DMS 273 (cell line): ENCODE measurements around the gene WNK4.
"Not testable (repeated sequence)": the region's sequence is repeated elsewhere in the genome, so short reads cannot be mapped to it uniquely, and the experiment has no call there.

ENCODE experiments used
- DNase-seq: peaks from one replicate; lab custom pipeline; 2025; ENCODE audit not compliant: unreplicated experiment; lab: John Stamatoyannopoulos, UW

The WNK4 gene

DNA sequence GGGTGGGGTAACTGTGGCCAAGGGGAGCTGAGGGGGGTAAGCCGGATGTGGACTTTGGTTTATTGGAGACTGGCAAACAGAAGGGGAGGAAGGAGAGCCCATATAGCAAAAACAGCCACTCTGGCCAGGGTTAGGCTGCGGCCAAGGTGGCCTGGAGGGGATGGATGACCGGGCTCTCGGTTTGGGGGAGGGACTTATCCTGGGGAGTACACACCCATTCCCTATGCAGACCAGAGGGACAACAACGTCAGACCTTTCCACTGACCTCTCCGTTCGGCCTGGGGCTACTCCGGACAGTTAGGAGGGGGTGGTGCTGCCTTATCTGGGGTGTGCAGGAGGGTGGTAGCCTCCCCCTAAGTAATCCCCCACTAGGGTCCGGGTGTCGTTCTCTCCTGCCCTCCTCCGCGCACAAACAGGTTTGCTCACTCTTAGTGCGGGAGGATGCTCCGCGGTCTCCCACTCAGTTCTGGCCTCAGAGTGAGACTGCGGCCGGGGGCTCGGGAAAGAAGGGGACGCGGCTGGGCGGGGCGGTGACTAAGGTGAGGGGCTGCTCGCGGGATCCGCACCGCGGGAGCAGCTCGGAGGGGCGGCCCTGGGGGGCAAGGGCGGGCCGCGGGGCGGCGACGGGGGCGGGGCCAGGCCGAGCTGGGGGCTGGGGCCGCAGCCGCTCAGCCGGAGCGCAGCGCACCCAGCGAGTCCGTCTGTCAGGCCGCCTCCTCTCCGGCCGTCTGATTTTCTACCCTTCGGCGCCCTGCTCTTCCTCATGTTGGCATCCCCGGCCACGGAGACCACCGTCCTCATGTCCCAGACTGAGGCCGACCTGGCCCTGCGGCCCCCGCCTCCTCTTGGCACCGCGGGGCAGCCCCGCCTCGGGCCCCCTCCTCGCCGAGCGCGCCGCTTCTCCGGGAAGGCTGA, at the start of gene WNK4:
Gene WNK4 (plus strand): TSS at position 675 of the 915 bp plus-strand sequence. CDS start 89 bp downstream, at position 764.
- peak; percentile 70 for DNase-seq

DNA sequence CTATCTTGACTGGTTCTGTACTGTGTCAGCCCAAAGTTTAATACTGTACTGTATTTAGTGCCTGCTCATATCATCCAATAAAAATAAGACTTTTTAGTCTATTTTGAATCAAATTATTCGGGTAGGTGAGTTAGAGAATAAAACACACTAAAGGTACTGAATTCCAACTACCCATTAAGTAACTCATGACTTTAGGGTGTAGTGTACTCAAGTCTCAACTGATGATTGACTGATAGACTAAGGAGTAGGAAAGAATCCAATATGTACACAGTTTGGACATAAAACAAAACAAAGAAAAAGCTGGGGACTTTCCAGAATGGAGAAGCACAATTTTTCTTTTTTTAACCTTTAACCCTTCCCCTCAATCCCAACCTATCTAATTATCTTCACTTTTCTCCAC, 39.7 kb upstream of the WNK4 start:
- DNase-seq = no peak

DNA sequence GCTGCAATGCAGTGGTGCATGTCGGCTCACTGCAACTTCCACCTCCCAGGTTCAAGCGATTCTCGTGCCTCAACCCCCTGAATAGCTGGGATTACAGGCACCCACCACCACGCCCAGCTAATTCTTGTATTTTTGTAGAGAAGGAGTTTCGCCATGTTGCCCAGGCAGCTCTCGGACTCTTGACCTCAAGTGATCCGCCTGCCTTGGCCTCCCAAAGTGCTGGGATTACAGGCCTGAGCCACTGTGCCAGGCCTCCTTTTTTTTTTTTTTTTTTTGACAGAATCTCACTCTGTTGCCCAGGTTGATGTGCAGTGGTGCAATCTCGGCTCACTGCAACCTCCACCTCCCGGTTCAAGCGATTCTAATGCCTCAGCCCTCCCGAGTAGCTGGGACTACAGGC, 37.5 kb upstream of the WNK4 start:
- DNase-seq = not testable (repeated sequence)

DNA sequence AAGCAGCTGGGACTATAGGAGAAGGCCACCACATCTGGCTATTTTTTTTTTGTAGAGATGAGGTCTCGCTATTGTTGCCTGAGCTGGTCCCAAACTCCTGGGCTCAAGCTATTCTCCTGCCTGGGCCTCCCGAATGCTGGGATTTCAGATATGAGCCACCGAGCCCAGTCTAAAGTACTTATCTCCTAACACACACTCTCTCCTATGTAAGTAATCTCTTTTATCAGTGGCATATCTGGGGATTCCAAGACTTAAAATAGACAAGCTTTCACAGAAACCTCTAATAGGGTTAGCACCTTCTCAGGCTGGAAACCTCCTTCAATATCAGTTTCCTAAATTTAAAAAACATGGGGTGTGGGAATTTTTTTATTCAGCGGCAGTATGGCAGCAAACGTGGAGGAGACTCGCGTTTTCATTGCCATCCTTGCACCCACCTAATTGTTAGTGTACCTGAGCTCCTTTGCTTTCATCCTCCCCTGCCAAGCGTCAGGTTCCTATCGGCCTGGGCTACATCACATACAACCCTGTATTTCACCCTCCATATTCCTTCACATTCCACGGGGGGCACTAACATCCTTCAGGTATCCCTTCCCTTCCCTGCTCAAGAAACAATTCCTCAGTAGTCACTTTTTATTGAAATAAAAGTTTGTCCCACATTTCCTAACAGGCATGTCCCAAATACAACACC, 36.7 kb upstream of the WNK4 start:
- DNase-seq = no peak

DNA sequence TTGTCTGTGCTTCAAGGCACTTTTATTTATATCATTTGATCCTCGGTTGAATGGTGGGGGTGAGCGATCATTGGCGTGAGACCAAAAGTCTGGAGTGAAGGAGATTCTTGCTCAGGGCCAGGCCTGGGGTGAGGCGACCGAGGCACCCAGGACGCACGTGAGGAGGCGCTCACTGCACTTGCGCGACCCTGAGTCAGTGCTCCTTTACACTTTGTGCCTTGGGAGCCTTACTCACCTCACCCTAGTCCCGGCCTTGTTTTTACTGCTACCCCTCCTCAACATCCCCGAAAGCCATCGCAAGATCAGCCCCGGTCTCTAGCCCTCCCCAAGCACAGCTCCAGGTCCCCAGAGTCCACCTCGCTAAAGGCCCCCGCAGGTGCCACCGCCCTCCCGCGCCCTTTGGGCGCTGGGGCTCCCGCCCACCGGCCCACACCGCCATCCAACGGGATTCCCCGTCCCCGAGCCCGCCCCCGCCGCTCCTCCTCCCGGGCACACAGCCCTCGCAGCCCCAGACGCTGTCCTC, 36.1 kb upstream of the WNK4 start:
- peak; percentile 92 for DNase-seq

DNA sequence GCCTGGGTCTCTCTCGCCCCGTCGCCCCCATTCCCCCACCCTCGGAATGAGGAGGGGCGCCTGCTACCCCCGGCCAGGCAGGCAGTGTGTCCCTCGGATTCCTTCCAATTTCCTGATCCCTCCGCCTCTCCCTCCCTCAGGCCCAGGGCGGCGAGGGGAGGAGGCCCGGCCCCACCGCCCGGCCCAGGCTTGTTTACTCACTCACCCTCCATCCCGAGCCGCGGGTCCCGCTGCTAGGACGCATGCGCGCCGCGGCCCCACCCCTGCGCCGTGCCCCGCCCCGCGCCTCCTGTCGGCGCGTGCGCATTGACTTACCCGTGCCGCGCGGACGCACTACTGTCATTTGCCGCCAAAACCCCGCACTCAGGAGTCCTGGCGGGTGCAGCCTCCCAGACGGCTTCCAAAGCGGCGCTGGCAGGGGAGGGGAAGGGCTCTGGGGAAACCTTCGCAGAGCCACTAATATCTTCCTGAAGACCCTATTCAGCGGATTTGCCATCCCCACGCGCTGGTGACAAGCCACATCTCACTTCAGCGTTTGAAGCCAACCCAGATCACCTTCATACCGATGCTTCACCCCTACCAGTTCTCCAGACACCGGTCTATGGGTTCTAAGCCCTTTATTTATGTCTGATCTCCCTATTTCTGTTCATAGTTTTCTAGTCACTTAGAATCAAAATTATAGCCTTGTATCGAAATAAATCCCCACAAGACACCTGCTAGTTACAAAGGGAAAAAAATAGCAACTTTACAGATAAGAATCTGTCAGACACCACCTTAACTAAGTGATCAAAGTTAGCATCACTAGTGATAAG, 35.4 kb upstream of the WNK4 start, which contains the start of gene EZH1:
Gene EZH1 (minus strand): TSS at position 235 of the 812 bp plus-strand sequence. CDS start 16,099 bp downstream, outside the sequence.
- peak; percentile 98 for DNase-seq

DNA sequence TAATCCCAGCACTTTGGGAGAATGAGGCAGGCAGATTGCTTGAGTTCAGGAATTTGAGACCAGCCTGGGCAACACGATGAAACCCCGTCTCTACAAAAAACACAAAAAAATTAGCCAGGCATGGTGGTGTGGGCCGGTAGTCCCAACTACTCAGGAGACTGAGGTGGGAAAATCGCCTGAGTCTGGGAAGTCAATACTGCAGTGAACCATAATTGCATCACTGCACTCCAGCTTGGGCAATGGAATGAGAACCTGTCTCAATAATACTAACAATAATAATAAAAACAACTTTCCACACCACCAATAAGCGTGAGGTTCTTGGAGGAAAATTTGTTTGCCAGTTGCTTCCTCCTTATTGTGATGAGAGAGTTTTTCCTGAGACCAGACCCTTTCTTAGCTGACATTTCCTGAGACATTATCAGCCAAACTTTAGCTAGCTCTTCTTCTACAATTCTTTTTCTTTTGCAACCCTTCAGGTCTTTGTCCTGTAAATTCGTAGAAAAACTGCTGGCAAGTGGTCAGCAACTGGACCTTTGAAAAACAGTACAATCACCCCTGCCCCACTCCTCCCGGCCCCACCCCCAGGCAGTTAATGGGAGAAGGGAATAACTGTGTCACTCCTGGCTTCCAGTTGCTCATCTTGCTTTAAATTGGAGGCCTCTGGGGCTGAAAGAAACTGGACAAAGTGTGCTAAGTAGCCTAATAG, 32.1 kb upstream of the WNK4 start:
- DNase-seq = no peak

DNA sequence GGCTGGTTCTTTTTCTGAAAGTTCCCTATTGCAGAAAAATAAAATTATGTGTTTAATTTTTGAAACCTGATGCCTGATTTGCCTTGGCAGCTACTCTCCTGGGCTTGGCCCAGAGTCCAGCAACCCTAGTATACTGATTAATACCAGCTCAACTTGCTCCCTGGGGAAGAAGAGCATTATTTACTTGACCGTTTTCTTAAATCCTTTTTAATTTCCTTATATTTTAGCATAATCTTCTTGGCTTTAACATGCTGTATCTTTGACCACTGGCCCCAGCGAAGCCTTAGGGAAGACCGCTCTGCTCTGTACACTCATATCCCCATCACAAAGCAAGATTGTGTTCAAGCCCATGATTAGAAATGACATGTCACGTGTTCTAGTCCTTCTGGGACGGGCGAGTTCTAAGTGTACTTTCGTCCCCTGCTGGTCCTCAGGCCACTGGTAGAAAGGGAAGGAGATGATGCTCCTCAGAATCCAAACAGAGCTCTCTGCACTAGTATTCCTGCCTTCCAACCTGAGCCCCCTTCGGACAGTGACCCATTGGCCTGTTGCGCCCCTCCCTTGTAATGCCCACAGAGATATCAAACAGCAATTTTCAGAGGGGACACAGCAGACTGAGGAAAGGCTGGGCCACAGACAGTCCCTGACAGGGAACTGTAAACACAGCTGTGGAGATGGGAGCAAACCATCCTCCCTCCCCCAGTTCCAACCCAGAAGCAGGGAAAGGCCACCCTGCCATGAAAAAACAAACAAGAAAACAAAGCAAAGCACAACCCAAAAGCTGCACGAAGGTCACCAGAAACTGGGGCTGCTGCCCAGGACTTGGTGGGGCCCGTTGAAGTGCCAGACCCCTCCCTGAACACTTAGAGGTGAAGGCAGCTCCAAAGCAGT, 31.3 kb upstream of the WNK4 start:
- no peak for DNase-seq

DNA sequence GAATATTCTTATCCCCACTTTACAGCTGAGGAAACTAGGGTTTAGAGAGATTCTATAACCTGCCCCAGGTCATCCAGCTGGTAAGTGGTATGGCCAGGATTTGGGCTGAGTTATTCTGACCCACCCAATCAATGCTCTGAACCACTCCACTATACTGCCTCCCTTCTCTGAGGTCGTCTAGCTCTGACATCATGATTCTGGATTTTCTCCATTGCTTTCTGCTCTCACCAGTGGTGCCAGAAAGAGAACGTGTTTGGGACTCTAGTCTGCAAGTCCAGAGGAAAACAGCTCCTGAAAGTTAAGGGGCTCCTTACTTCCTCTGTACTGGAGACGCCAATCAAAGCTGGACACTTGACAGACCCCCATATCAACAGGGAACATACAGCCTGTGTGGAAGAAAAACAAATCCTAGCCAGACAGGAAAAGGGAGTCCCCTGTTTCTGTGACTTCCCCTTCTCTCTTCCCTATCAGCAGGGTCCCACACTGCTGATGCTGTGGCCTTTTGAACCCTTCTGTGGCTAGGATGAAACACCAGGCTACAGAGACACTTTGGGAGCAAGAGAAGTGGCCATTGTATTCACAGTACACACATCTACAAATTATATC, 29.6 kb upstream of the WNK4 start:
- no peak for DNase-seq

DNA sequence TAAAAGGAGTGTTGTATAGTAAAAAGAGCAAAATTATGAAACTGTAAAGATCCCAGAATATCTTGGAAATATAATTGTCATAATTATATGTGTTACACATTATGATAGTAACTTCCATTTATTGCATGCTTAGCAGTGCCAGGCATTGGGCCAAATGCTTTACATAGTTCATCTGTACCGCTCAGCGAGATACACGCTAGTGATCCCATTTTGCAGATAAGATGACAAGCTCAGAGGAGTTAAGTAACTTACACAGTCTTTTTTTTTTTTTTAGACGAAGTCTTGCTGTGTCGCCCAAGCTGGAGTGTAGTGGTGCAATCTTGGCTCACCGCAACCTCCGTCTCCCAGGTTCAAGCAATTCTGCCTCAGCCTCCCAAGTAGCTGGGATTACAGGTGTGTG, 28.8 kb upstream of the WNK4 start:
- DNase-seq = no peak

DNA sequence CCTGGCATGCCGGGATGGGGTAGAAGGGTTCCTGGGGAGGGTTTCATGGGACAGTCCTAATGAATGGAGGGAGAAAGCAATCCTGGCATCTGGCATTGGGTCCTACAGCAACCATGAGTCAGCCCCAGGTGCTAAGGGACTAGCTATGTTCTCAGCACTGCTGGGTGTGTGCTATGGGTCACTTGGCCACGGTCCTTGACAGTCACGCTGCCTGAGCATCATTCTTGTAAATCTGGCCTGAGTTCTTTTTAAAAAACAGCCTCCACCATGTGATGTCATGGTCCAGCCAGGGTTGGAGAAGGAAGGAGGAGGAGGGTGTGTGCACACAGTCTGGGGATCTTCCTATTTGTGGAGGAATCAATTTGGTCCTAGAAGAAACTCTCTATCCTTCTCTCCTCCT, 25.6 kb upstream of the WNK4 start:
- no peak for DNase-seq

DNA sequence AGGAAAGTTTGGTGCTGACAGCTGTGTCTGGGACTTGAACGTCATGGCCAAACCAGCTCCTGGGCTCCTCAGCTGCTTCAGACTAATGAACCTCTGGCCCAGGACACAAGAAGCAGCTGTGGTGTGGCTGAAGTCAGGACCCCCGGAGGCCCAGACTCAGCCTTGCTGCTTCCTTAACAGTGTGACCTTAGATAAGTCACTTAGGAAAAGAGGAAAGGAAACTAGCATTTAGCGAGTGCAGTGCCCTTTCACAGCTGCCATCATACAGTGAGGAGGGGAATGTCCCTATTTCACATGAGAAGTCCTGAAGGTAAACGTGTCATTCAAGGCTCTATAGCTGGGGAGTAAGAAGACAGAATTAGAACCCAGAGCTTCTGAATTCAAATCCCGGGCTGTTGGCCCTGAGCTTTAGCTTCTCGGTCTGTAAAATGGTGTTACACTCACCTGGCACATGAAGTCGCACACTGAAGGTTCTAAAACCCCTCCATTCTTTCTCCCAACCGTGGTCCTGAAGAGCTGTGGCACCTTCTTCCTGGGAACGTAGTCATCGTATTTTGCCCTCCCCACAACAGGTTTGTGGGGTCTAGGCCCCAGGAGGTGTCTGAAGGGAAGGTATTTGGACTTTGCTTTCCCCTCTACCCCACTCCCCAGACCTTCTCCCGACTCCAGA, 20.3 kb upstream of the WNK4 start:
- DNase-seq = no peak

DNA sequence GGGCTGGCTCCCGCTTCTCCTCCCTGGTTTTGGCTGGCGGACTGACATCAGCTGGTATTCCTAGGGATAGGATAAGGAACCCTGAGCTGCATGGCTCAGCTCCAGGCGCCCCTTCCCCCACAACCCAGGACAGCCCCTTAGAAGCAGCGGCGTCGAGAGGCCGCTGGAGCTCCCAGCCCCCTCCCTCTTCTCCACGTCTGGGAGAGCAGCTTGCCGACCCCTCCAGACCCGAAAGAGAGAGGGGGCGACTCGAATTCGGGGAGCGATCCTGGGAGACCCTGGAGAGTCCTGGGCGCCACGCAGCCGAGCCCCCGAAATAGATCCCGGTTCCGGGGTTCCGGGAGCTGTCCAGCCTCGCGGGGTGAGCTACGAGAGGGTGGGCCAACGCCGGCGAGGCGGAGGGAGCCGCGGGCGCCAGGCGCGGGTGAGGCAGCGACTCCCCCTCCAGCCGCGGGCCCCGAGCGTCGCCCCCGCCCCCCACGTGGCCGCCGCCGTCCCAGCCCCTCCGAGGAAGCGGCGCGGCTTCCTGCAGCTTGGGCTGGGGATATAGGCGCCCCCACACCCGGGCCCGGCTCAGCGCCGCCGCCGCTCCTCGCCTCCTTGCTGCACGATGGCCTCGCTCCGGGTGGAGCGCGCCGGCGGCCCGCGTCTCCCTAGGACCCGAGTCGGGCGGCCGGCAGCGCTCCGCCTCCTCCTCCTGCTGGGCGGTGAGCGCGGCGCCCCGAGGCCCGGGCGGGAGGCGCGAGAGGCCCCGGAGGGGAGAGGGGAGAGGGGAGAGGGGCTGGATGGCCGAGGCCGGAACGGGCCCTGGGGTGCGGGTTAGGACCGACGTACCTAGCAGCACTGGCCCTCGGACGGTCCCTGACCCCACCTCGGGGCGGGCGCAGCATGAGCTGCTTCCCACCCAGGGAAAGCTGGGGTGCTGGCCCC, 19.5 kb upstream of the WNK4 start, which contains the start of gene RAMP2:
Gene RAMP2 (plus strand): TSS at position 576 of the 930 bp plus-strand sequence. CDS start 35 bp downstream, at position 611.
- peak; percentile 69 for DNase-seq

DNA sequence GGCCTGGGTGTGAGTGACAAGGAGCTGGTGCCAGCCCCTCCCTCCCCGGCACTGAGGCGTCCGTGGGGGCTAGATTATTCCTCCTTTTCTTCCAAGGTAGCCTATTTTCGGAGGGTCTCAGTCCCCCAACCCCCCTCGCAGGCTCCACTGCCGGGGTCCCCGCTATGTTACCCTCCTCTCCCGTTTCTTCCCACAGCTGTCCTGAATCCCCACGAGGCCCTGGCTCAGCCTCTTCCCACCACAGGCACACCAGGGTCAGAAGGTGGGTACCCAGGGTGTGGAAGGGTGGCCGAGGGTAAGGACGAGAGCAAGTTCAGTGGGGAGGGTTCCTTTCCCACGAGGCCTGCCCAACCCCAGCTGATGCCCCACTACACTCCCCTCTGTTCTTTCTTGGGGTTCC, 18.8 kb upstream of the WNK4 start:
- DNase-seq = no peak

DNA sequence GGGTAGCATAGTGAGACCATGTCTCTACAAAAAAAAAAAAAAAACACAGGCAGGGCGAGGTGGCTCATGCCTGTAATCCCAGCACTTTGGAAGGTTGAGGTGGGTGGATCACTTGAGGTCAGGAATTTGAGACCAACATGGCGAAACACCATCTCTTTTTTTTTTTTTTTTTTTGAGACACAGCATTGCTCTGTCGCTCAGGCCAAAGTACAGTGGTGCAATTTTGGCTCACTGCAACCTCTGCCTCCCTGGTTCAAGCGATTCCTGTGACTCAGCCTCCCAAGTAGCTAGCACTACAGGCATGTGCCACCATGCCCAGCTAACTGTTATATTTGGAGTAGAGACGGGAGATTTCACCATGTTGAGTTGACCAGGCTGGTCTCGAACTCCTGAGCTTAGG, 14.3 kb upstream of the WNK4 start:
- no peak for DNase-seq

DNA sequence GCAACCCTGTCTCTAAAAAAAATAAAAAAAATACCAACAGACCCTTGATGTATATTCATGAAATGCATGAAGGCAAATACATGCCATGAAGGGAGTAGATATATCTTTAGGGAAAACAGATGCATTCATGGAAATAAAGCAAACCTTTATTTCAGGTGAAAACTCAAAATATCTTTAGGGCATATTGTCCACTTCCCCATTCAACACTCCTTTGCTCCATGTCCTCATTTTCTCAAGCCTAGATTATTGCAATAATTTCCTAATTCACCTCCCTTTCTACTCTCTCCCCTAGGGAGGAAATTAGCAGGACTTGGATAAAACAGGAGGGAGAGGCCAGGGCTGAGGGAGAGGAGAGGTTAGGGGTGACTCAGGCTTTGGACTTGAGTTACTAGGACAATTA, 12.9 kb upstream of the WNK4 start:
- DNase-seq = no peak

DNA sequence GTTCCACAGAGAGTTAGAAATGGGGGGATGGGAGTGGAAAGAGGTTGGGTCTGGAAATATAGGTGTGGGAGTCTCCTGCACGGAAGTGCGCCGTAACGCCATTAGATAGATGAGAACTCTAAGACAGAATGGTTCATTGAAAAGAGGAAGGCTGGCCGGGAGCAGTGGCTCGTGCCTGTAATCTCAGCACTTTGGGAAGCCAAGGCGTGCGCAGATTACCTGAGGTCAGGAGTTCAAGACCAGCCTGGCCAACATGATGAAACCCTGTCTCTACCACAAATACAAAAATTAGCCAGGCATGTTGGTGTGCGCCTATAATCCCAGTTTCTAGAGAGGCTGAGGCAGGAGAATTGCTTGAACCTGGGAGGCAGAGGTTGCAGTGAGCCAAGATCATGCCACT, 12.4 kb upstream of the WNK4 start:
- not testable (repeated sequence) for DNase-seq
